CD4-positive, alpha-beta T cell treated with Interleukin-17A for 4 hours (primary cell): ENCODE data around the gene ASB5.
"Not testable (repeated sequence)": the region's sequence is repeated elsewhere in the genome, so short reads cannot be mapped to it uniquely, and the experiment has no call there.

ENCODE experiments used
- DNase-seq: peaks from one replicate; pipeline ENCODE4 v3.0.0-alpha.2; 2020; ENCODE audit warnings: mixed read lengths

ASB5 gene, protein sequence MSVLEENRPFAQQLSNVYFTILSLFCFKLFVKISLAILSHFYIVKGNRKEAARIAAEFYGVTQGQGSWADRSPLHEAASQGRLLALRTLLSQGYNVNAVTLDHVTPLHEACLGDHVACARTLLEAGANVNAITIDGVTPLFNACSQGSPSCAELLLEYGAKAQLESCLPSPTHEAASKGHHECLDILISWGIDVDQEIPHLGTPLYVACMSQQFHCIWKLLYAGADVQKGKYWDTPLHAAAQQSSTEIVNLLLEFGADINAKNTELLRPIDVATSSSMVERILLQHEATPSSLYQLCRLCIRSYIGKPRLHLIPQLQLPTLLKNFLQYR

DNA sequence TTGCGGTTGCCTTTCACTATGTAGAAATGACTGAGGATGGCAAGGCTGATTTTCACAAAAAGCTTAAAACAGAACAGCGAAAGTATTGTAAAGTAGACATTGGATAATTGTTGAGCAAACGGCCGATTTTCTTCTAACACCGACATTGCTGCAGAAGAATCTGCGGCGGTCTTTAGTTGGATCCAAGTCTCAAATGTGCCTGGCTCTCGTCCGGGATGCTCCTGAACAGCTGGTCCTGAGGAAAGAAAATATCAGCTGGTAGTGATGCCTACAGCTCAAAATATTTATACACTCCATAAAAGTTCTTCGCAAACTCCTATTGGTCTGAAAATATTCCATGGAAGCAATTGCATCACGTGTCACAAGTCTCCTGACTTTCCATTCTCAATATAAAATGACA, at the start of gene ASB5:
Gene ASB5 (minus strand): TSS at position 260 of the 400 bp plus-strand sequence. CDS start 114 bp downstream, at position 146.
- DNase-seq: no peak

DNA sequence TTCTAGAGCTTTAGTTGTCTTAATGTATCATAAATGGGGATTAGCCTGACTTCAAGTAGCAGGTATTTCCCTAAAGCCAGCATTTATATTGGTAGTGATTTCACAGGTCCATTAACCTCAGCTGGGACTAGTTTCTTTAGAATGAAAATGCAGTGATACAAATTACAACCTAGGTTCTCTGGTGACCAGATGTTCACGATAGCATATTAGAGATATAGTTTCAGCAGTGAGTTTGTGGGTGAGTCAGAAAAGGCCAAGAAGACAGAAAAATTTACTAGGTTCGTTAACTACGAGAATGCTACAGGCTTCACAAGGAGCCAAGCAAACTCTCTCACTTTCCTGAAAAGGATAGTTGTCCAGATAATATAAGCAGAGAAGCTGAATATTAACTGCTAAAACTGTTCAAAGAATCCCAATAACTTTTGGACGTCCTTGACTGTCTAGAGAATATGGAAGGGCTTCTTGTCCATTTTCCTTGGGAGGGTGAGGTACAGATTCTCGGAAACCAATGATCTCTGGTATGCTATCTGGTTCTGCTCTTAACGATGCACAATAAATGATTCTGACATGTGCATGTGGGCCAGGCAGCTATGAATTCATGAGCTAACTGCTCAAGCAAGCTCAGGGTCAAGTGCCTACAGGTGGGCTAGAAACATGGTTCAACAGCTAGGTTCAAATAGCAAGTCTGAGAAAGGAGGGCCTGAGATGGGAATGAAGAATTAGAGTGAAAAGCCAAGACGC, 44.7 kb upstream of the ASB5 start:
- DNase-seq: no peak

DNA sequence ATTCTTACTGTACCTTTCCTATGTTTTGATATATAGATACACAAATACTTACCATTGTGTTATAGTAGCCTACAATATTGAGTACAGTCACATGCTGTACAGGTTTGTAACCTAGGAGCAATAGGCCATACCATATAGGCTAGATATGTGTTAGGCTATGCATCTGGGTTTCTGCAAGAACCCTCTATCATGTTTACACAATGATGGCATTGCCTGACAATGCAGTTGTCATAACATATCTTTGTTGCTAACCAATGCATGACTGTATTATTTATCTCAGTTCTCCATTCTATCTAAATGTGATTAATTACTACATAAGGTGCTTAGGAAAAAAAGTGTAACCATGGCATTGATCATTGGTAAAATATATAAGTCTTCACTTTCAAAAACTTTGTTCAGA, 40.8 kb upstream of the ASB5 start:
- no peak for DNase-seq

DNA sequence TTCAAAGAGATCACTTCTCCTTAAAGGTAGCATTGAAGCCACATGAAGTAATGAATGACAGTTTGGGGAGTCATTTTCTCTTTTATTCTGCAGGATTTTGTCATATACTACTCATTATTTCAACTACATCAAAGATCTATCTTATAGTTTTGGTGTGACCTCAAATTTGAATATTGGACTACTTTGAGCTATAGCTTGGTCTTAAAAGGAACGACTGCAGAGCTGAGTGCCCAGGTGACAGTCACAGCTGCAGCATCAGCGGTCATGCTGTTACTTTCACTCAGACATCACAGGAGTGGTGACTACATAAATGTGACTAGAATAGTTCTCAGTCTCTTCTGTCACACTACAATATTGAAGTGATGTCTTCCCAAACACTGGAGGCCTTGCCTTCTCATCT, 40.0 kb upstream of the ASB5 start:
- DNase-seq: no peak

DNA sequence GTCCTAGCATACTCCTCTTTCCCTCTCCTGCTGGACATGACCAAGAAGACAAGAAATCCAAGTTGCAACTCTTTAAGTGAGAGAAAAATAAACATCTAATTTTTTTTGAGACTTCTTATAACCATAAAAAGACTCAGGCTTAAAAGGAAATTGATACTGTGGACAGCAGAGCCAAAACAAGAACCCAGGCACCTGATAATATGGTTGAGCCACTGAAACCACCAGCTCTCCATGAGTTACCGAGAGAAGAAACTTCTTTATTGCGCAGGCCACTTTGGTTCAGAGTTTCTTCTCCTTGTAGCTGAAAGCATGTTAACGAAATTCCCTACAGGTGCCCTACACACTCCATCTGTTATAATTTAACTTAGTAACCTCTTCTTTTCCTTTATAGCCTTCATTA, 39.4 kb upstream of the ASB5 start:
- no peak for DNase-seq

DNA sequence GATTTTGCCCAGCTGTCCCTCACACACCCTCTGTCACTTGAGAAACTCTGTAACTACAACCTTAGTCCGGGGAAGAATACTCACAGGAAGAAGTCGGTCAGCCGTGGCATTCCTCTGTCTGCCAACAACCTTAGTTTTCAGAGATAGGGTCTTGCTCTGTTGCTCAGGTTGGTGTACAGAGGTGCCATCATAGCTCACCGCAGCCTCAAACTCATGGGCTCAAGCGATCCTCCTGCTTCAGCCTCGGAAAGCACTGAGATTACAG, 38.6 kb upstream of the ASB5 start:
- DNase-seq: no peak

DNA sequence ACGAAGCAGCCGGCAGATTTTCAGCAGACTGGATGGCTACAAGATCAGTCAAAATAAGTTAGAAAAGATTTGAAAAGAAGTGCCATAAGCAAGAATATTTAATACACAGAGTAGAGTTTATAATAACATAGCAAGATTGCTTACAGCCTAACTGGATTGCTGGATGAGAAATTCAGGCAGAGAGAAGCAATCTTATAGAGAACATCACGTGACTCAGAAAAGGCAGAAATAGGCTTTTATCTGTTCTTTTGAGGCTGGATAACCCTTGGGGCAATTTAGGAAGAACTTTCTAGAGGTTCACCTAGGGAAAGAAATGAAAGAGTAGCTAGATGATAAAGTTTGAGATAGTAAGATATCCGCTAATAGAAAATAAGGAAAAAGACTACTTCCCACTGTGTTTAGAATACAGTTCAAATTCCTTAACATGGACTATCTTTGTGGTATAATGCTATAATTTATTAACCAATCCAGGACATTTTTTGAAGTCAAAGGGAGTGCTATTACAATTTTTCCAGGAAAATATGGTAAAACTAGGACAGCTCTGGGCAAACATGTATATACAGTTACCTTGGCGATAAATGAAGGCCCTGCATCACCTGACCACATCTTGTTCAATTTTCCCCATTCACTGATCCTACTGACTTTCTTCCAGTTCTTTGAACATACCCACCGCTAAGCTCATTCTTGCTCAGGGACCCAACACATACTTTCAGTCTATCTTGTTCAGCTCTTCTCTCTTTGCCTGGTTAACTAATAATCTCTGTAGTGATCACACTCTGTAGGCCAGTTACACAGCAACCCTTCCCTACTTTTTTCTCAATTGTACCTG, 38.0 kb upstream of the ASB5 start:
- no peak for DNase-seq

DNA sequence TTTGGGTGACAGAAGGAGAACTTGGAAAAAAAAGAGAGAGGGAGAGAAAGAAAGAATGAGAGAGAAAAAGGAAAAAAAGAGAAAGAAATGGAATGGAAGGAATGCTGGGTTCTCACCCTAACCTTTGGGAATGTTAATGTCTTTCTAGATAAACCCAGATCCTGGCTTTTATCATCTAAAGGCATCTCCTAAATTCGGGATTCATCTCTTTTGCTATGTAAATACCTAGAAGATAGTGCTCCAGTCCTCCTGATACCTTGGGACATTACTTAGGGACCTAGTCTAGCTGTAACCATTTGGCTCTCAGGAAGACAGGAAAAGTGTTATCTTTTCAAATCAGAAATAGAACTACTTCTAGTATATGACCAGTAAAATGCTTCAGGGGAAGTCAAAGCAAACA, 34.9 kb upstream of the ASB5 start:
- no peak for DNase-seq

DNA sequence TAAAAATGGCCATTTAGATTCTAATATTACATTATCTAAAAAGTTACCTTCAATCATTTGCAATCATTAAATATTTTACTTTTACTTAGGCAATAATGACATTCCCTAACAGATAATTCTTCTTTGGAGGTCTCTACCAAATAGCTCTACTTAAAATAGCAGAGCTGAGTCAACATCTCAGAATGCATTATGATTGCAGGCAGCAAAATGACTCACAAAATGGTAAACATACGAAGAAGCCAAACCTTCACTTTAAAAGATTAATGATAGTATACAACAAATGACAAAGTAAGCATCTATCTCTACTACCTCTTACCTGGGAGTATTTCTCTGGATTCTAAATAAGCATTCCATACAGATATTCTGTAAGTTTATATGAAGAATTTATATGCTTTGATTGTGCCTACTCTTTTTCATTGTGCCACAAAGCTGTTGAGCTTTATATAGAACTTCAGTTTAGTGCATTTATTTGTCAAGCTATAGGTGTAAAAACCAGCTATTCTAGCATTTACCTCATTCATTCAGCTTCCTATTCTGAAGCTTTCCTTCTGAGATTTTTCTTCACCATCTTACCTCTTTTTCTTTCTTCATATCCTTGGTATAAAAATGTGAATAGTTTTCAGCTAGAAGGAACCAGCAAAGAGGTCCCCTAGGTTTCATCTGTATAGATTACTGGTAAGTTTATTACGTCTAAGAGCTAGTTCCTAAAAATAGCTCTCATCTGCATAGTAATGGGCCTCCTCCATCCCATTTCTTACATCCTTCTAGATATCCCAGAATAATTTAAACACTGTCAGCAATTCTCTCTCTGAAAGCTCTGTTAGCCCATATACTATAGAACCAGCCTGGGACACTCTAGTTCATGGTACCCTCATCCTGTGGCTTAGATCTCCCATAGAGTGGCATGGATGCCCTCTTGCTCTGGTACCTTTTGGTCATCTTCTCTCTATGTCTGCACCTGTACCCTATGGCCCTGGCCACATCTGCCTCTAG, 33.6 kb upstream of the ASB5 start:
- DNase-seq: no peak

DNA sequence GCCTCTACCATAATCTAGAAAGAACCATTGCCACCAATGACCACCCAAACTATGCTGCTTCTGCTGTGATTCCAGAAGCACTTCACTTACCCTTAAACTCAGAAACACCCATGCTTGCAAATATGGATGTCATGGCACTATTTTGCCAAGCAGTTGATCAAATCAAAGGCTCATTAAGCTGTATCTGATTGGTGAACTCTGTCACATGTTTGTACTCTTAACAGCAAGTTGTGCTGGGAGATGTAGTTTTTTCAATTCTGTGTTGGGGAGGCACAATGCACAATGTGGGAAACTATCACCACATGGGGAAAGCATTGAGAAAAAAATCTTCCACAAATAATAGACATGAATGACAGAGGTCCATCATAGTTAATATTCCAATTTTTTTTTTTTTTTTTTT, 31.5 kb upstream of the ASB5 start:
- no peak for DNase-seq

DNA sequence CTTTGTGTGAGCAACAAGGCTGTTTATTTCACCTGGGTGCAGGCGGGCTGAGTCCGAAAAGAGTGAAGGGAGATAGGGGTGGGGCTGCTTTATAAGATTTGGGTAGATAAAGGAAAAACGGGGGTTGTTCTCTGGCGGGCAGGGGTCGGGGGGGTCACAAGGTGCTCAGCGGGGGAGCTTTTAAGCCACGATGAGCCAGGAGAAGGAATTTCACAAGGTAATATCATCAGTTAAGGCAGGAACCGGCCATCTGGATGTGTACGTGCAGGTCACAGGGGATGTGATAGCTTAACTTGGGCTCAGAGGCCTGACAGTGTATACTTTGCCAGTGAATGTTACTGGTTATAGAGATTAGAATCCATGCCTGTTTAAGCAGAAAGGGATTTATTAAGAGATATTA, 31.0 kb upstream of the ASB5 start:
- no peak for DNase-seq

DNA sequence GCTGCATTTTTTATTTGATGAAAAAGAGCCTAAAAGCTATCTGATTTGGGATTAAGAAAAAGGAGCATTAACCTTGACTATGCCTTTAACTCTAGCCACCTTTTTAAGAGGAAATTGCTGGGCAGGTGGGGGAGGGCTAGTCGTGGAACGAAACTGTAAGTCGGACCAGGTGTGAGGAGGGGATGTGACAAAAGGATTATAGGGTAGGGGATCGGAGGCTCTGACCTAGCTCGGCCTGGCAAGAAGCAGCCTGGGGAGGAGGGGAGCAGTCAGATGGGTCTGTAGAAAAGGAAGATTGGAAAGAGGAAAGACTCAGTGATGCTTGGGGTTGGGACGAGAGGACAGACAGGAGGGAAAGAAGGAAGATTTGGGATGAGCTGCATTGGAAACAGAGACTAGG, 29.6 kb upstream of the ASB5 start:
- no peak for DNase-seq

DNA sequence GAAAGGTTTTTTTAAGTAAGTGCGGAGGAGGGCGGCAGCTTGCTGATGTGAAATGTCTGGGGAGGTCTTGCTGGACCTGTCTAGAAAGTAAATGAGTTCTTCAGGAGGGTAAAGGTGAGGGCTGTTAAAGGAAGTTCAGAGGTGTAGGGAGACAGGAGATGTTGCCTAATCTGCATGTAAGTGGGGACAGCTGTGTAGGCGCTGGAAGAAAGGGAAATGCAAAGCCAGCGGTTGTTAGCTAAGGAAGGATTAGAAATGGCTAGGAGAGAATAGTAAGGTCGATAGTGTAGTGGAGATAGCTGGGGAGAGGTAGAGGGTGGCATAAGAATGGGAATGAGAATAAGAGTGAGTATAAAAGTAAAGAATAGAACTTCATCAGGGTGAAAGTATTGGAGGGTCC, 26.9 kb upstream of the ASB5 start:
- DNase-seq: not testable (repeated sequence)

DNA sequence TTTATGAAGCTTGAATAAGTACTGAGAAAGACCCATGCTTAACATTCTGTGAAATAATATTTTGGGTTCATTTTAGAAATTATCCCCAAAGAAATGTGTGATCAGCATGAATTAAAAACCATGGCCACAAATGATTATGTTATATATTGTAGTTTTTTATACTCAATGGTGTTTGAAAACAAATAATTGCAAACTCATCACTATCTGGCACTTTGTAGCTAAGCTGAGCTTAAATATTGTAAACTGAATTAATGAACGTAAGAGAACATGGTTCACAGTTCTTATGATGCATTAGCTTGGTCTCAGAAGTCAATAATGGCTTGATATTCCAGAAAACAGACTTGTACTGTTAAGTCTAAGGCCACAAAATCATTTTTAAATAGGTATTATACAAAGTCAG, 24.6 kb upstream of the ASB5 start:
- no peak for DNase-seq

DNA sequence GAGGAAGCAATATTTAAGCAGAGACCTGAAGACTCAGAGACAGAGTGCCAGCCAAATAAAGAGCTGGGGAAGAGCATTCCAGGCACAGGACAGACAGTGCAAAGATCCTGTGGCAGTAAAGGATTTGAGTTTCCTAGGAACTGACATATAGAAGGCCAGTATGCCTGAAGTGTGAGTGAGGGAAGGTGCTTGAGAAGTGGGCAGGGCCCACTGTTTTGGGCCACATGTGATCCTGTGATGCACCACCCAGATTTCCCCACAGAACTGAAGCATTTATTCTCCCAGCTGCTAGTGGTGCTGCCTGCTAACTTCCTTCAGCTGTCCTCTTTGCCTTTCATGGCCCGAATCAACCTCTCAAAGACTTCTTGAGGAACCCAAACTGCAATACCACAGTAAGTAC, 23.9 kb upstream of the ASB5 start:
- DNase-seq: no peak

DNA sequence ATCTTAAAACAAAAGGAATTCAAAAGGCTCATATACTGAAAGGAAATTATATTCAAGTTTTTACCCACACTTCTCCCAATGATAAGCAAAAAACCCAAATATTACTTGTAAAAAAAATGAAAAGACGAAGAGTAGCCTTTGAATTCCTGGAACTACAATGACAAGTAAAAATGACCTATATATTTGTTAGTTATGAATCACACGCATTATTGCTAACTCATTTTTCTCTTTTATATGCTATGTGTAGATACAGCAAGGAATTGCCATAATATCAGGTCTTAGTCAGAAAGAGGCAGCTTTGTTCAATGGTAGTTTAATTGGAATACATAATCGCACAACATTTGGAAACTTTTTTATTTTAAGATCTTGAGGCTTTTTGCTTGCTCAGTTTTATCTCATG, 22.7 kb upstream of the ASB5 start:
- no peak for DNase-seq

DNA sequence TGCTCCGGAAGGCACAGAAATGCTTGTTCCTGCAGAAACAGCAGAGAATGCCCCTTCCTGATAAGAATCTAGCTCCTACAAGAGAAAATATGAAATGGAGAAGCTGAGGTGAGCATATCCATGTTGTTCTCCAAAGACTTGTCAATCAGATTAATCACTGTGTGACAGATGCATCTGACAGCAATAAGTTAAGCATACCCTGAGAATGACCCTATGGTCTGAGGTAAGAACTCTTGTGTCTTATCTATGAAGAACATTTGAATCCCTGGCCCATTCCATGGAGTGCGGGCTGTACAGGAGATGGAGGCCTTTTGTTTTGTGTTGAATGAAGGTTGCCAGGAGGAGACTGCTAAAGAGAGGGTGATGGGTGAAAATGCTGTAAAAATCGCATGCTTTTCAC, 21.5 kb upstream of the ASB5 start:
- DNase-seq: no peak

DNA sequence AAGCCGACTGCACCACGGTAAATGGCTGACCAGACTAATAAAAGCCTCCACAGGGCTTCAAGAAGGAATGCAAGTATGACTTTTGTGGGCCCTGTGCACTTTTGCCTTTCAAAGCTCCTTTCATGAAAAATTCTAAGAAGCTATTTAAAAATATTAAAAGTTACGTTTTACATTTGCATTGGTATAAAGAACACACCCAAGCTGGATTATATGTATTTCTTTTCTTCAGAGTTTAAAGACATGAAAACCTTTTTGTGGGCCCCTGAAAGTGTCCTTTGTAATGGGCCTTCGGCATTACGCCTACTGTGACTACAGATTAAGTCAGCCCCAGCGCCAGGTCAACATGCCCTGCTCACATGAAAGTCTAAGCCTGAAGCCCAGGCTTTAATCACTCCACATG, 20.5 kb upstream of the ASB5 start:
- DNase-seq: no peak

DNA sequence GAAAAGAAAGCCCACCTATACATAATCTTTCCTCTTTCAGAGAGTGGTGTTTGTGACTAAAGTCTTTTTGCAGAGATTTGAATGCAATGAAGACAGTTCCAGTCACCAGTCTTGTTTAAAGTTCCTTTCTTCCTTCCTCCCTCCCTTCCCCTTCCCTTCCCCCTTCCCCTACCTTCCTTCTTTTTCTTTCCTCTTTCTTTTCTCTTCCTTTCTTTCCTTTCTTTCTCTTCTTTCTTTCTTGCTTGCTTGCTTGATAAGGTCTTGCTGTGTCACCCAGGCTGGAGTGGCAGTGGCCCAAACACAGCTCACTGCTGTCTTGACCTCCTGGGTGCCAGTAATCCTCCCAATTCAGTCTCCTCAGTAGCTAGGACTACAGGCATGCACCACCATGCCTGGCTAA, 19.0 kb upstream of the ASB5 start:
- DNase-seq: no peak

DNA sequence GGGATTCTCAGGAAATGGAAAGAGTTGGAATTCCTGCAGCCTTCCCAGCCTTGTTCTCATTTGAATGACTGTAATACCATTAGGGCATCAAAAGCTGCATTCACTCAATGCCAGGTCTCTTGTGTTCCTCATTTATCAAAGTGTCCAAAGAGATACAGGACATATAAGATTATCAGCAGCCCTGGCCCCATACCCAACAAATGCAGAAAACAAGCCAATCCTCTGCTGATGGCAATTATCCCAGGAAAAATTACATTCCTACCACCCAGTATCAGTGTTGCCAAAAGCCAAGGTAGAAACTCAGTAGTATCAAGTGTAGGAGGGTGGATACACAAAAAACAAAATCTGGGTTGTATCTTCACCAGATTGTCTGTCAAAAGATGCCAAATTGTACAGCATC, 18.5 kb upstream of the ASB5 start:
- no peak for DNase-seq

DNA sequence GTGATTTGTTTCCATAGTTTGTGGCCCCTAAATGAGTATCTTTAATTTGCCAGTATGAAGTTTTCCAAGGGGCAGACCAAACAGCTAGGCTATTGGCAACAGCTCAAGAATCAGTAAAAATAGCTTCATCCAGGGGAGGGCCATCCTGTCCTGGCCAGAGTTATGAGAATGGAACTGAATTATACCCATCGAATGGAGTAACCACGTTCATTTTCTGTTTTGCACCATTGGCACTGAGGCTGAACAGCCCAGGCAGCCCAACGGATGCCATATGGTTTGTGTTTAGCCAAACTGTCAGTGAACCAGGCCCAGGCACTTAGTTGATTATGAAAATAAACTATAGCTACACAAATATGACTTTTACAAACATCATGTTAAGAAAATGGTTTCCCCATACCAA, 17.7 kb upstream of the ASB5 start:
- DNase-seq: no peak

DNA sequence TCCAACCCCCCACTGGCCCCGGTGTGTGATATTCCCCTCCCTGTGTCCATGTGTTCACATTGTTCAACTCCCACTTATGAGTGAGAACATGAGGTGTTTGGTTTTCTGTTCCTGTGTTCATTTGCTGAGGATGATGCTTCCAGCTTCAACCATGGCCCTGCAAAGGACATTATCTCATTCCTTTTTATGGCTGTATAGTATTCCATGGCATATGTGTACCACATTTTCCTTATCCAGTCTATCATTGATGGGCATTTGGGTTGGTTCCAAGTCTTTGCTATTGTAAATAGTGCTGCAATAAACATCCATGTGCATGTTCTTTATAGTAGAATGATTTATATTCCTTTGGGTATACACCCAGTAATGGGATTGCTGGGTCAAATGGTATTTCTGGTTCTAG, 10.5 kb upstream of the ASB5 start:
- not testable (repeated sequence) for DNase-seq
